WTC11 (cell line): ENCODE measurements around the gene ATG16L1. TPM values are rescaled to one million over a fixed set of nuclear protein-coding genes. Genes with fewer than 3 reads are reported as not detected.

Experiments
- ATAC-seq: fragments of 200-7000 bp; cut with Tn5 transposase; 2 replicates; pipeline ENCODE4 v1.10.0; 2021; ENCODE audit warnings: mild to moderate bottlenecking, moderate library complexity
- CTCF ChIA-PET: fragments of 300-600 bp; sonication (Branson Sonifier 250); formaldehyde crosslinking; loops from one replicate; lab custom pipeline; 2021; ENCODE audit warnings: antibody characterized with exemption; lab: Charles Lee
- POLR2A ChIA-PET: fragments of 350-600 bp; sonication (Branson Sonifier 250); formaldehyde crosslinking; loops from one replicate; lab custom pipeline; 2021; ENCODE audit warnings: antibody characterized with exemption; lab: Charles Lee
- DNase-seq: peaks from one replicate; pipeline ENCODE4 v3.0.0; 2021; ENCODE audit warnings: low spot score
- H3K27ac Mint-ChIP-seq: 2 replicates; pipeline ENCODE4 v1.8.0; 2021; ENCODE audit warnings: mixed read lengths
- H3K27me3 Mint-ChIP-seq: 2 replicates; pipeline ENCODE4 v1.8.0; 2021; ENCODE audit warnings: low read depth, mild to moderate bottlenecking, moderate library complexity, mixed read lengths
- H3K36me3 Mint-ChIP-seq: 2 replicates; pipeline ENCODE4 v1.8.0; 2021; ENCODE audit warnings: mixed read lengths
- H3K4me1 Mint-ChIP-seq: 2 replicates; pipeline ENCODE4 v1.8.0; 2022; ENCODE audit warnings: mixed read lengths
- H3K4me3 Mint-ChIP-seq: 2 replicates; pipeline ENCODE4 v1.8.0; 2021; ENCODE audit warnings: mild to moderate bottlenecking, moderate library complexity, mixed read lengths
- H3K9me3 Mint-ChIP-seq: 2 replicates; pipeline ENCODE4 v1.8.0; 2021; ENCODE audit warnings: mixed read lengths
- AFF4 ChIP-seq: sonication (generic); formaldehyde crosslinking; IDR thresholded peaks from 2 replicates; pipeline ENCODE4 v1.8.1; 2023; ENCODE audit warnings: mild to moderate bottlenecking, missing genetic modification reagents, borderline replicate concordance
- AR ChIP-seq: fragments of 250-450 bp; sonication (Bioruptor Pico); IDR thresholded peaks from 2 replicates; pipeline ENCODE4 v1.9.0; 2021; ENCODE audit warnings: mild to moderate bottlenecking
- ATF6 ChIP-seq: sonication (generic); formaldehyde crosslinking; IDR thresholded peaks from 2 replicates; pipeline ENCODE4 v1.8.1; 2023; ENCODE audit warnings: mild to moderate bottlenecking, missing genetic modification reagents
- ERG ChIP-seq: fragments of 250-450 bp; sonication (Bioruptor Pico); IDR thresholded peaks from 2 replicates; pipeline ENCODE4 v1.8.0; 2021; ENCODE audit warnings: mild to moderate bottlenecking
- NFATC4 ChIP-seq: fragments of 250-450 bp; sonication (Bioruptor Pico); IDR thresholded peaks from 2 replicates; pipeline ENCODE4 v1.9.0; 2021; ENCODE audit warnings: mild to moderate bottlenecking
- NFYB ChIP-seq: sonication (generic); formaldehyde crosslinking; conservative IDR thresholded peaks from 2 replicates; pipeline ENCODE4 v1.8.0; 2022; ENCODE audit warnings: low read depth, missing genetic modification reagents
- TEAD4 ChIP-seq: sonication (generic); formaldehyde crosslinking; IDR thresholded peaks from 2 replicates; pipeline ENCODE4 v1.8.0; 2022; ENCODE audit warnings: mild to moderate bottlenecking, missing genetic modification reagents
- ZBTB21 ChIP-seq: sonication (generic); formaldehyde crosslinking; IDR thresholded peaks from 2 replicates; pipeline ENCODE4 v1.8.1; 2023; ENCODE audit warnings: mild to moderate bottlenecking, missing genetic modification reagents, borderline replicate concordance
- ZNF219 ChIP-seq: sonication (generic); formaldehyde crosslinking; IDR thresholded peaks from 2 replicates; pipeline ENCODE4 v1.8.0; 2023; ENCODE audit warnings: missing genetic modification reagents, mild to moderate bottlenecking, borderline replicate concordance
- ZNF232 ChIP-seq: sonication (generic); formaldehyde crosslinking; IDR thresholded peaks from 2 replicates; pipeline ENCODE4 v1.8.0; 2022; ENCODE audit warnings: mild to moderate bottlenecking, missing genetic modification reagents
- ZNF396 ChIP-seq: fragments of 250-450 bp; sonication (Bioruptor Pico); IDR thresholded peaks from 2 replicates; pipeline ENCODE4 v1.8.0; 2021; ENCODE audit warnings: mild to moderate bottlenecking, moderate library complexity, borderline replicate concordance
- total RNA-seq: library from RNA; stranded (reverse); gene quantifications from 3 replicates; pipeline ENCODE4 v1.2.3, GENCODE V29; 2021

The ATG16L1 gene
- total RNA-seq, 1 experiment from 2014 or later: 31.8 TPM

GRCh38 chr2:233325814-233326213, 74.3 kb downstream of the ATG16L1 start:
- CTCF ChIA-PET: no interaction called here
- Mint-ChIP-seq H3K4me1 (peaks cover 13% of the 10 kb centered on the region), H3K27ac (no peak overlapping the region), H3K9me3 (no peaks in the 10 kb centered on the region), H3K4me3 (no peak overlapping the region), H3K27me3 (peaks cover 39% of the 10 kb centered on the region), H3K36me3 (no peaks in the 10 kb centered on the region)
- ATAC-seq (no peak), DNase-seq (no peak)
- no peak for TF ChIP-seq ATF6
- POLR2A ChIA-PET: no interaction called here

- no peak for ATAC-seq
- DNase-seq: no peak
- Mint-ChIP-seq H3K27ac (no peak overlapping the region), H3K36me3 (no peaks in the 10 kb centered on the region), H3K4me1 (peaks cover 13% of the 10 kb centered on the region), H3K4me3 (no peak overlapping the region), H3K9me3 (no peaks in the 10 kb centered on the region), H3K27me3 (peaks cover 46% of the 10 kb centered on the region)
- TF ChIP-seq ERG (CRISPR knock-in tag) (no peak), AR (CRISPR knock-in tag) (no peak), ZNF232 (CRISPR knock-in tag) (no peak), AFF4 (CRISPR knock-in tag) (no peak), ZNF396 (CRISPR knock-in tag) (no peak), ZNF219 (CRISPR knock-in tag) (no peak), TEAD4 (no peak), NFYB (no peak), ATF6 (no peak), NFATC4 (CRISPR knock-in tag) (no peak), ZBTB21 (CRISPR knock-in tag) (no peak)
- ChIA-PET CTCF (no interaction called here), POLR2A (no interaction called here)
Observed at GRCh38 chr2:233326500-233326899, 75.0 kb downstream of the ATG16L1 start.
